BJ (cell line): Measurements from ENCODE around the gene STEAP3. TPM values are rescaled to one million over a fixed set of nuclear protein-coding genes. Genes with fewer than 3 reads are reported as not detected.
"Not testable (repeated sequence)": the region's sequence is repeated elsewhere in the genome, so short reads cannot be mapped to it uniquely, and the experiment has no call there.

Experiments used
- CTCF ChIA-PET: fragments of 350-600 bp; formaldehyde crosslinking; extraction: SDS; loops from one replicate; lab custom pipeline; 2021; ENCODE audit warnings: antibody characterized with exemption, inconsistent platforms; lab: Yijun Ruan, JAX
- POLR2A ChIA-PET: fragments of 300-600 bp; sonication (Branson Sonifier 250); formaldehyde crosslinking; extraction: SDS; loops from one replicate; lab custom pipeline; 2021; ENCODE audit warnings: antibody characterized with exemption; lab: Charles Lee
- DNase-seq: peaks from one replicate; pipeline ENCODE4 v3.0.0-alpha.2; 2011; ENCODE audit warnings: low read depth
- H3K27me3 ChIP-seq: 2 replicates; pipeline ENCODE4 v1.6.0; 2011; ENCODE audit warnings: low read length; ENCODE audit not compliant: control insufficient read depth, insufficient read depth
- H3K36me3 ChIP-seq: 2 replicates; pipeline ENCODE4 v1.5.1; 2011; ENCODE audit warnings: low read length; ENCODE audit not compliant: control insufficient read depth, insufficient read depth
- H3K4me3 ChIP-seq: 2 replicates; pipeline ENCODE4 v1.5.1; 2011; ENCODE audit warnings: low read depth, mild to moderate bottlenecking, control low read depth, low read length
- CTCF ChIP-seq: IDR thresholded peaks from 2 replicates; pipeline ENCODE4 v1.5.1; 2011; ENCODE audit warnings: low read depth, mild to moderate bottlenecking, control low read depth, inconsistent platforms, low read length, moderate library complexity; ENCODE audit not compliant: insufficient read depth
- polyA plus RNA-seq: library from polyadenylated mRNA; depleted of rRNA; stranded (reverse); fragments of >200 nt; gene quantifications from 2 replicates; pipeline ENCODE4 v1.2.3, GENCODE V29; 2011

The STEAP3 gene
- polyA plus RNA-seq, 1 experiment = 13.9 TPM

DNA sequence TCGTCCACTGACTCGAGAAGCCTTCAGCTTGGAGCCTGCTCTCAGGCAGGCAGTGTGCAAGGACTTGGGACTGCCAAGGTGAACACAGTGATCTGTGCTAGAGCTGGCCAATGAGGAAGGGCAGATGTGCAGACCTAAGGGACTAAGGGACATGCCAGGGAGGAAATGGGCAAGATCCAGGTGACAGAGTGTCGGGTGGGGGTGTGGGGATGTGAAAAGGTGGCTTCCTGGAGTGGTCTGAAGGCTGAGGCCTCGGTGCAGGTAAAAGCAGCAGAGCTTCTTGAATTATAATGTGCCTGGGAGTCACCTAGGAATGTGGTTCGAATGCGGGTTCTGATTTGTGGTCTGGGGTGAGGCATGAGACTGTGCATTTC lies 42.0 kb downstream of the STEAP3 start:
- DNase-seq = no peak
- Histone ChIP-seq H3K36me3 (no peaks in the 10 kb centered on the region), H3K27me3 (no peaks in the 10 kb centered on the region), H3K4me3 (no peak overlapping the region)
- POLR2A ChIA-PET = no interaction called here
- CTCF ChIA-PET = interaction anchor here (0.9 to 3.9 kb wide), 12 partner anchors 10 to 384 kb away, joined by 3 to 26 read pairs (median 6); no protein-coding TSS in a partner anchor
- no peak for TF ChIP-seq CTCF

DNA sequence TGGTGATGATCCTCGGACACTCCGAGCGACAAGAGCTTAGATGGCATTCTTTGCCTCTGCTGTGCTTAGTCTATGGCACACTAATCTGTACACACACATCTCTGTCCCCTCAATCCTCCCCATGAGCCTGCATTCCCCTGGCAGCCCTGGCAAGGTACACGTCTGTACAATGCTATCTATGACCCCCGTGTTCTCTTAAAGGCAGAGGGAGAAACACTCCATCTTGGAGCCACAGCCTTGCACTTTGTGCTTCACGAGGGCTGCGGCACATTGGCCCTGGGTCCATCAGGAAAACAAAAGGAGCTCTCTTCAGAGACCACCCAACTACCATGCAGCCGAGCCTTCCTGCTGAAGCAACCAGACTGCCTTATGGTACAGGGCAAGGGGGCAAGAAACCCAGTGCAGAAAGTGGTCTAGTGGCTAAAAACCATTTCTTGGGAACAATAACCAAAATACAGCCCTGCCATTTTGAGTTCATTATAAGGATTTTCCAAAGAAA lies 42.5 kb downstream of the STEAP3 start:
- no peaks in the 10 kb centered on the region for H3K27me3 ChIP-seq
- no peak overlapping the region for H3K4me3 ChIP-seq
- POLR2A ChIA-PET = no interaction called here
- TF ChIP-seq CTCF = no peak
- no peak for DNase-seq
- CTCF ChIA-PET = interaction anchor here (0.6 to 3.9 kb wide), 15 partner anchors 11 to 384 kb away, joined by 3 to 26 read pairs (median 3); no protein-coding TSS in a partner anchor
- no peaks in the 10 kb centered on the region for H3K36me3 ChIP-seq

DNA sequence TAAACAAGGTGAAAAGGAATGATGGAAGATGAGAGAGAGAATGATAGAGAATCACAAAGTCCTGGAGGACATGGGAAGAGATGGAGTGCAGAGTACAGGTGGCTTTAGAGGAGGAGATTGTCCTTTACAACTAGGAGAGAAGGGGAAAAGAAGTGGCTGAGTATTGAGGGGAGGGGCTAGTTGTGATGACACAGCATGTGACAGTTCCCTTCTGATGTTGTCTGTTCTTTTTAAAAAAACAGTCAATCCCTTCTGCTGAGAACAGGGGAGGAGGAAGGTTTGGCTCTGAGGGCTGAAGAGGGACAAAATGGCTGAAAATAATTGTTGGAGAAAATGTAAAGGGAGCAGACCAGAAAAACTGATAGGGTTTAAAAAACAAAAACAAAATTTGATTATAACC lies 44.0 kb downstream of the STEAP3 start:
- H3K36me3 ChIP-seq = no peaks in the 10 kb centered on the region
- TF ChIP-seq CTCF = no peak
- POLR2A ChIA-PET = no interaction called here
- H3K27me3 ChIP-seq = no peaks in the 10 kb centered on the region
- DNase-seq = no peak
- CTCF ChIA-PET = interaction anchor here (2.3 to 3.9 kb wide), 3 partner anchors 23 to 49 kb away, joined by 11 to 26 read pairs (median 18); no protein-coding TSS in a partner anchor
- H3K4me3 ChIP-seq = no peak overlapping the region

GRCh38 chr2:119276864-119277263 lies 53.2 kb downstream of the STEAP3 start:
- ChIA-PET CTCF (interaction anchor here (1.1 to 1.4 kb wide), 2 partner anchors 10 to 12 kb away, joined by 3 read pairs; no protein-coding TSS in a partner anchor), POLR2A (no interaction called here)
- no peak overlapping the region for H3K4me3 ChIP-seq
- DNase-seq = no peak
- no peaks in the 10 kb centered on the region for H3K36me3 ChIP-seq
- no peaks in the 10 kb centered on the region; the same call in 1 of the 2 replicates for H3K27me3 ChIP-seq
- TF ChIP-seq CTCF = no peak

DNA sequence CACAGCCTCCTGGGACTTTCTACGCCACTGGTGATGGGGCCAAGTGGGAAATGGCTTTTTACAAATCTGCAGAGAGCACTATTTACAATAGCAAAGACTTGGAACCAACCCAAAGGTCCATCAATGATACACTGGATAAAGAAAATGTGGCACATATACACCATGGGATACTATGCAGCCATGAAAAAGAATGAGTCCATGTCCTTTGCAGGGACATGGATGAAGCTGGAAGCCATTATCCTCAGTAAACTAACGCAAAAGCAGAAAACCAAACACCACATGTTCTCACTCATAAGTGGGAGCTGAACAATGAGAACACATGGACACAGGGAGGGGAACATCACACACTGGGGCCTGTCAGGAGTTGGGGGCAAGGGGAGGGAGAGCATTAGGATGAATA lies 54.8 kb downstream of the STEAP3 start:
- H3K36me3 ChIP-seq, H3K27me3 ChIP-seq, POLR2A ChIA-PET, H3K4me3 ChIP-seq, DNase-seq: not testable (repeated sequence)
- CTCF ChIA-PET = interaction anchor here (1.2 to 2.7 kb wide), 2 partner anchors 11 to 58 kb away, joined by 3 to 5 read pairs; no protein-coding TSS in a partner anchor
